ENCODE results near the gene VAV3.
"Not testable (repeated sequence)": the region's sequence is repeated elsewhere in the genome, so short reads cannot be mapped to it uniquely, and the experiment has no call there.

Gene VAV3, protein sequence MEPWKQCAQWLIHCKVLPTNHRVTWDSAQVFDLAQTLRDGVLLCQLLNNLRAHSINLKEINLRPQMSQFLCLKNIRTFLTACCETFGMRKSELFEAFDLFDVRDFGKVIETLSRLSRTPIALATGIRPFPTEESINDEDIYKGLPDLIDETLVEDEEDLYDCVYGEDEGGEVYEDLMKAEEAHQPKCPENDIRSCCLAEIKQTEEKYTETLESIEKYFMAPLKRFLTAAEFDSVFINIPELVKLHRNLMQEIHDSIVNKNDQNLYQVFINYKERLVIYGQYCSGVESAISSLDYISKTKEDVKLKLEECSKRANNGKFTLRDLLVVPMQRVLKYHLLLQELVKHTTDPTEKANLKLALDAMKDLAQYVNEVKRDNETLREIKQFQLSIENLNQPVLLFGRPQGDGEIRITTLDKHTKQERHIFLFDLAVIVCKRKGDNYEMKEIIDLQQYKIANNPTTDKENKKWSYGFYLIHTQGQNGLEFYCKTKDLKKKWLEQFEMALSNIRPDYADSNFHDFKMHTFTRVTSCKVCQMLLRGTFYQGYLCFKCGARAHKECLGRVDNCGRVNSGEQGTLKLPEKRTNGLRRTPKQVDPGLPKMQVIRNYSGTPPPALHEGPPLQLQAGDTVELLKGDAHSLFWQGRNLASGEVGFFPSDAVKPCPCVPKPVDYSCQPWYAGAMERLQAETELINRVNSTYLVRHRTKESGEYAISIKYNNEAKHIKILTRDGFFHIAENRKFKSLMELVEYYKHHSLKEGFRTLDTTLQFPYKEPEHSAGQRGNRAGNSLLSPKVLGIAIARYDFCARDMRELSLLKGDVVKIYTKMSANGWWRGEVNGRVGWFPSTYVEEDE

DNA sequence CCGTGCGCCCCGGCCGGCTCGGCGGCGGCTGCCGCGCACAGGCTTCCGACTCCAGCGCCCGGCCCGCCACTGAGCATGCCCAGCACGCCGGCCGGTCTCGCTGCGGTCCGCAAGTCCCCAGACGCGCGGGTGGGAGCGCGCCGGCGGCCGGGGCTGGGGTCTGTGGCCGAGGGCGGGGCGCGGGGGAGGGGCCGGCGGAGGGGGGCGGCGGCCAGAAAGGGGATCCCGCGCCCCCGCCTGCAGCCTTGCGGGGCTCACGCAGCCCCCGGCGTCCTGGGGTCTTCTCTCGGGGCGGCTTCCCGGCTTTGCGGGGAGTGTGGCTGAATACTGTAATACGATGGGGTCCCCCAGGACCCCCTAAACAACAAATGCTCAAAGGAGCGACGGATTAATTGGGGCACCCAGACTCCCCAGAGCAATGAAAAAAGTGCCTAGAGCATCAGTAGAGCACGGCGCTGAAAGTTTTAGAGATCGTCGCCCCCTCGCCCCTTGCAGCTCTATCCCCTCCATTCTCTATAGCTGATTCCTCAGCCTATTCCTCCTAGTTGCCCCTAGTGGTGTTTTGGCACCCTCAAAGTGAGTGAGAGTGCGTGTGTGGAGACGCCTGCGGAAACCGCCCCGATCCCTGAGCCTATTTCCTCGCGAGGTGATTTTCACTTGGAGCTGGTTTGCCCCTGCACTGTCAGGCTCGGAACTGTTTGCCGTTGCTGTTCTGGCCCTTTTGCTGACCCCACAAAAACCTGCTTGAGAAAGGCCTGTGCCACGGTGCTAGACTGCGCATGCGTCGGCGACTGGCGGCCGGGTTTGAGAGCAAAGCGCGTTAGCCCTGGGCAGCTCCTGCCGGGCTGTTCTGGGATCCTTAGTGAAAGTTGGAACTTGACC, at the start of gene VAV3:
VAV3 (minus strand) TSS at position 71 of the 882 bp plus-strand sequence. CDS start 311 bp downstream, outside the sequence.
- peak; percentile 55 for DNase-seq

DNA sequence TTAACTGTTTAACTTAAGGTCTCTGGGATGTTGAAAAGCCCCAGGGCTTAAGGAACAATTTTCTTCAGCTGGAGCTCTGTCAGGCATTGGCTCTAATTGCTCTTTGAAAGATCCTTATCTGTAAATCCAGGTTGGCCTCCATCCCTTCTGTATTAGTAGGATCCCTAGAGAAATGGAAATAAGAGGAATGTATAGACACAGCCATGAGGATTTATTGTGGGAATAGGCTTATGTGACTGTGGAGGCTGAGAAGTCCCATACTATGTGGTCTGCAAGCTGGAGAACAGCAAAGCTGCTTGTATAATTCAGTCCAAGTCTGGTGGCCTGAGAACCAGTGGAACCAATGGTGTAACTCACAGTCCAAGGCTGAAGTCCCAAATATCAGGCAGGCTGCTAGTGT, 47.6 kb upstream of the VAV3 start:
- peak; percentile 8 for DNase-seq

DNA sequence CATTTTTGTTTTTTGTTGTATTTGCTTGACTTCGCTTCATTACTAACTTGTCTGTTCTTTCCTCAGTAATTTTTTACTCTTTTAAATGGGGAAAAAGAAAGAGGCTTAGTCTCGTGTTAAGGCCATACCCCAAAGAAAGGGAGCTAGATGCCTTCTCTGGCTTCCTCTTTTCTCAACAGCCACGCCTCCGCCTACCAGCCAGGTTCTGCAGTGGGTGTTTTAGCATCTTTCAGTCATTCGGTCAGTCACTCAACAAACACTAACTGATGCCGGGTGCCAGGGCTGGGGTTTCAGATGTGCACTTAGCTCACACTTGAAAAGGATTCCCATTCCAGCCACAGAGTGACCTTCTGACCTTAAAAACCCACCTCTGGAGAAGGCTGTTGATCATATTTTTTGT, 46.3 kb upstream of the VAV3 start:
- no peak for DNase-seq

DNA sequence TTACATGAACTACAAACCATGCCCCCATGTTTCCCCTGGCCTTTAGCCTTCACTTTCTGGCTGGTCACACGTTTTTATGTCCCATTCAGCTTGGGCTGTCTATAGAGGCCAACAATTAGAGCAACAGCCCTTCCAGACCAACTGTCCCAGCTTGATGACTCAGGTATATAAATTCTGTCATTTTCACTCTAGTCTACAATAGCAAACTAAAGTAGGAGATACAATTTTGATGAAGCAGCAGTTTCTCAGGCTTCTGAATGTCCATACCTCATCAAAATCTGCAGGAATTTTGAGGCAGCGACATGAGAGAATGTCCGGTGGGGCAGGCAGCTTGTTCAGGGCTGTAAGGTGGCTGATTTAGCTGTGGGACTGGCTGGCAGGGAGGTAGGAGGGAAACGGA, 45.6 kb upstream of the VAV3 start:
- DNase-seq = no peak

DNA sequence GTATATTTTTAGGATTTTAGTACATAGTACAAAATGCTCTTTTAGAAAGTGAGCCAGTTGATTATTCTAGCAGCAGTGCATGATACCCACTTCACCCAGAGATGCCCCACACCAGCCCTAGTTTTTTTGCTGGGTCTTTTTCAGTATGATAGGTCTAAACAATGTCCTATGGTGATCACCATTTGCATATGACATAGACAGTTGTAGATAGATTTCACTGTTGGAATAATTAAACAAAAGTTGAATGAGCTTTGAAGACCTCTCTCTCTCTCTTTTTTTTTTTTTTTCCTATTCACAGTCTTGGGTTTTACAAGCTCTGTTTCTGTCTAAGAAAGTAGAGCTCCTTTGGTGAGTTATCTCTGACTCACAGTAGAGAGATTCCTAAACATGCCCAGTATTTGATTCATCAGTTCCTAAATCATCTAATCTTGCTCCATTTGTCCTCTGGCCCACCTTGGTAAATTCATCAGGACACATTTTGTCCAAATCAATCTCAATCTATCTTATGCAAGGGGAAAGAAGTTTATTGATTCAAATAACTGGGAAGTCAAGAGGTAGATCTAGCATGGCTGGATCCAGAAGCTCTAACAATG, 44.7 kb upstream of the VAV3 start:
- DNase-seq = peak; percentile 71

DNA sequence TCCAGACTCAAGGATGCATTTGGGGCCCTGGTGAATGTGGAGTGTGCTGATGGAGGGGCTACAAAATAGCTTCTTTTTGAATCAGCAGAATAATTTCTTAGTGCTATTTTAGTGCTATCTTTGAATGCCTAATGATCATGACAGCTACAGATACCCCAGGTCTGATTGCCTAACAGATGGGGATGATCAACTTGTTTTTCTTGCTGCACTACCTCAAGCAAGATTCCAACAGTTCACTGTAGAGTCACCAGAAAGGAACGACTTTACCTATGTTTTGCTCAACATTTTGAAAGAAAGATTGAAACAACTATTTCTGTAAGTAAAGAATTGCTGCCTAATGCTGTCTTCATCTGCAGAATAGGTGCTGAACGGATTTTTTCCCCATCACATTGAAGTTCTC, 42.6 kb upstream of the VAV3 start:
- DNase-seq = no peak

DNA sequence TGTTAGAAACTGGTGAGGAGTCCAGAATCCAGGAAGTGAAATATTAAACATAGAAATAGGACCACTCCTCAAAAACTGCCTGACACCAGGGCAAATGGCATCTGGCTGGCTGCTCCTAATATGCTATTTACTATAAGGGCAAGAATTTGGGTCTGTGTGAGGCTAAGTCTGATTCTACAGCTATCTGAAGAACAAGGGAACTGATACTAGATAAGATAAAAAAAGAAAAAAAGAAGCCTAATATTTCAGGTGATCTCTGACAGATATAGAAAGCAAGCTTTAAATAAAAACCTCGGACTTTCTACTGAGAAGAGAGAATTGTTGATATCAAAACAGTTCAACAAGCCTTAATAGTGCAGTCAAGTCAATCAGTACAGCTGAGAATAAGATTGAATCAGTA, 42.1 kb upstream of the VAV3 start:
- no peak for DNase-seq

DNA sequence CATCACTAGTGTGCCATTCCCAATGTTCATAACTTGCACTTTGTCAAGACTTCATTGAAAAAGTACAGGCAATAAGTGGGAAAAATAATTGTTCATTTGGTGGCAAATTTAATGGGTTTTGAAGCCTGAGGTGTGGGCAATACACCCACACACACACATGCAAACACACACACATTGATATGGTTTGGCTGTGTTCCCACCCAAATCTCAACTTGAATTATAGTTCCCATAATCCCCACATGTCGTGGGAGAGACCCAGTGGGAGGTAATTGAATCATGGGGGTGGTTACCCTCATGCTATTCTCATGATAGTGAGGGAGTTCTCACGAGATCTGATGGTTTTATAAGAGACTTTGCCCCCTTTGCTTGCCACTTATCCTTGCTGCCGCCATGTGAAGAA, 39.9 kb upstream of the VAV3 start:
- DNase-seq = not testable (repeated sequence)

DNA sequence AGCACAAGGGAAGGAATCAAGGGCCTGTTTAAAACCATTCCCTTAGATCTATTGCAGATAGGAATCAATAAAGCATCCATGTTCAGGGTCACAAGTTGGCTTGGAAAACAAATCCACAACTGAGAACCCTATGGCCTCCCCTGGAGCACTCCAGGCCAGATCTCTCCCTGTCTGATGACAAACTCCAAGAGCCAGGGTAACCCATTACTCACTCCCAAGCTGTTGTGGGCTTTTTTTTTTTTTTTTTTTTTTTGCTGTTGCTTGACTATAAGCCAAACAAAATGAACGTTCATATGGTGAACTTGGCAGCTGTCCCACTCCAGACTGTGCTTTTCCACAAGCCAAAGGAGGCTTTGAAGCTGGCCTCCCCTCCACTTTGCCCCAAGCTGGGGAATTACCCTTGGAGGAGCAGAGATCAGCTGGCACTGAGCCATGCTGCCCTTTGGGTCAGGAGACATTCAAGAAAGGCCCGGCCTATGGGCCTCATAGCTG, 35.7 kb upstream of the VAV3 start:
- peak; percentile 86 for DNase-seq

DNA sequence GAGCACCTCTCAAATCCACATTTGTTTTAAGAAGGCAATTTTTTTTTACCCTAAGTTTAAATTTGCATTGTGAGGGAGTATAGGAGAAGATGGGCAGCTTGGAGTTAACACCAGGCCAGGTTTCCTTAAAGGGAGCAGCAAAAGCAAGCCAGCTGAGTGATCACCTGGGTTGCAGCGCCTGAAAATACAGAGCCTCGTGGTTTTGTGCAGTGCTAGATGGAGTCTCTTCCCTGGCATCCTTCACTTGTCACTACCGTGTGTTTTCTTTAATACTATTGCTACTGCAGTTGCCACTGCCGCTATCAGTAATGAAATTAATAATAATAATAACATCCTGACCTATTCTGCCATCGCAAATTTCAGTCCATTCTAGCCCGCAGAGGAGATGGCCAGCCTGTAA, 35.2 kb upstream of the VAV3 start:
- no peak for DNase-seq

DNA sequence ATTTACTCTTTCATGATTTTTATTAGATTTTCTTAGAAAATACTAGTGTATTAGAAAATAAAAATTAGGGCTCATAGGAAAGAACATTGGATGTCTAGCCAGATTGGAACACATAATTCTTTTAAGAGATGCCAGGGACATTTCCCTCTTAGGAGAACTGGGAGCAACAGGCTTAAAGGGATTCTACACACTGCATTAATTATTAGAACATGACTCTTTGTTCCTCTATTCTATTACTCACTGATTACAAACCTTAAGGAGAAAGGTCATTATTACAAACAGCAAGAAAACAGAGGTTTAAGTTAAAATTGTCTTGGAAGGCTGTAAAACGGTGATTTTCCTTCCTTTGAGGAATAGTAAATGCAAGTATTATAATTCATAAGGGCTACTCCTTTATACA, 32.9 kb upstream of the VAV3 start:
- DNase-seq = no peak

DNA sequence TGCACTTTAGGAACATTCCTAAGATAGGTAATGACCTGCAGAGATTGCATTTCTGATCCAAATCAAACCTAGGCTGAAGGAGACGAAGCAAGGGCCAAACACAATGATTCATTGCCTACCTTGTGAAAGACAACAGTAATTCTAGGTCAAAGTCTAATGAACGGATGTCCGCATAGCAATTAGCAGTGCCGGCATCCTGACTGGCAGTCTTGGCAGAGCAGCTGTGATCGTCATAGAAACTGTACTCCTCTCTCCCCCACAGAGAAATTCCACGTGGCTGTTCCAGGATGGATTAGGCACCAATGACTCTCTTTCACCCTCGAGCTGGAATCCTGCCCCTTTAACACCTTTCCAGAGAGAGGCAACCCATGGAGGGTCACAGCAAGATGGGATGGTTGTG, 28.9 kb upstream of the VAV3 start:
- no peak for DNase-seq

DNA sequence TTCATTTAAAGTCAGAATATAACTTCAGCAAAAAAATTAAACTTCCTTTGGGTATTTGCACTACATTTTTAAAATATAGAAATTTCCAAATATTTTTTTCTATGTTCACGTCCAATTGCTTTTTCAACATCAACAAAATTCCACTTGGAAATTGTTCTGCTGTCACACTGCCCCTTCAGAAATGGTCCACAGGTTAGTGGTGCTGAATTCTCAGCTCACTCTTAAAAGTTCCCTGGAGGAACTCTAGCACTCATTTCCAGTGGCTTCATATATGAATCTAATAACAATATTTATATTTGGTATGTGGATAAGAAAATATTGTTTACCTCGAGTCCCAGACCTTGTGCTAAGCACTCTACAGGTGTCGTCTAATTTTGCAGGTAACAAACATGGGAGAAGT, 27.4 kb upstream of the VAV3 start:
- DNase-seq = no peak

DNA sequence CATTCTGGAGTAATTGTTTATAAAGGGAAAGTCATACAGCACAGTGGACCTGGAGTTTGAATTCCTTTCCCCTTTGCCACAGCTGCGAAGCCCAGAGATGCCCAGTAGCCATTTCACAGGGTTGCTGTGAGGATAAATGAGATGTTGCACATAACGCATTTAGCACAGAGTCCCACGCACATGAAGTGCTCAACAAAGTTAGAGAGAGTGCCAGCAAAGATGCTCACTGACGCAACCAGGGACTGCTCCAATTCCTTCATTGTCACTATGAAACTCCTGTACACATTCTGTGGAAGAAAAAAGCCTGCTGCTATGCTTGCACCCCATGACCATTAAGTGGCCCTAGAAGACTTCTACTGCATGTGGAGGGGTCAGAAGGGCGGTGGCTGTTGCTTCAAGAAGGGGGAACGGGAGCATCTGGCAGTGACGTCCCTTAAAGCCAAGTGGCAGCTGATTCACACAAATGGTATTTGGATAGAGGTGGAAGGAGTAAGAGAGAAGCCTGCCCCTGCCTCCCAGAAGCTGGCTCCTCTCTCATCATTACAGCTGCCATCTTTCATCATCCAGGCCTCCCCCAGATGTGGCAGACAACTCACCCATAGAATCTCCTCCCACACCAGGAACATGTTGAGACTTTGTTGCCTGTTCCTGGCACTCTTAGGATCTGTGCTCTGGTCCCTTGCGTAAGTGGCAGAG, 26.5 kb upstream of the VAV3 start:
- peak; percentile 59 for DNase-seq

DNA sequence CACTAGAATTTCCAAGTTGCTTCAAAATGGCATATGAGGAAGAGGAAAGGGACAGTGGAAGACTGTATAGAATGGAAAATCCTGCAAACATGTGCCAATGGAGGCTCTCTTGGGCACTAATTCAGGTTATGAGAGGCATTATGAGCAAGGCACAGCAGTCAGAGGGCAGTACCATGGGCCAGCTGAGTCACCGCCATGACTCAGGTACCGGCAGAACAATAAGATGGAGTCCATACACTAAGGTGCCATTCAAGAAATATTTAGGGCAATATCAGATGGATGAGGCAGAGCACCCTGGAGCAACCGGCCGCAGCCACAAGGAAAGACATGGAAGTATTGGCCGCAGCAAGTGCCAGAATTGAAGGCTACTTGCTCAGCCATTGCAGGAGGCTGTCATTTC, 25.6 kb upstream of the VAV3 start:
- no peak for DNase-seq

DNA sequence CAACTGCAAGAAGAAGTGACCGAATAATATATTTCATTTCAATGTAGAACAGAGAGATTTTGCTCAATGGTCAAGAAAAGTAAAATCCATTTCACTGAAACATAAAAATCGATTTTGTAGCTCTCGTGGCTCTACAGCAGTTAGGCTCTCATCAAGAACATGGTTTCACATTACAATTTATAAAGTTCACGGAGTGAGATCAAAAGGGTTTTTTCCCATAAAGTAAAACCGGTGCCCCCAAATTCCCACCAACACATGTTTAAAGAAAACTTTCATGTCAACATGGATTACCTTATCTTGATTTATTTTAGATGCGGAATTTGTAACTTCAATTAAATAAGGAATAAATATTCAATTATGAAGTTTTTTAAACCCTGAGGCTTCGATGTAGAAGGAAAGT, 16.3 kb upstream of the VAV3 start:
- no peak for DNase-seq

DNA sequence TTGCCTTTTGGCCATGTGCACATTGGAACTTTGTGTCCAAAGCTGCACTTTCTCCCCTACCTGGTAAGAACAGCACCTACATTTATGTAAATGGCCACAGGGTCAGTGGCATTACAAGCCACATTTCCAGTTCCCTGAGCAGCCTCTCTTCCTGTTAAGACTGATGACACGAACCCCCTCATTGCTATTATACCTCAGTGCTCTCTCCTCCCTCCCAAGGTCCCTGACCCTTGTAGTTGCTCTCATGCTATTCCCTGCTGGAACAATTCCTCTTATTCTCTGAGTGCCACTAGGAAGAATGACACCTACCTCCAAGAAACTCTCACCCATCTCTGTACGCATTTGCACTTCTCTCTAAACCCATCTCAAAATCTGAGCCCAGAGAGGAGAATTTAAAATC, 14.9 kb upstream of the VAV3 start:
- DNase-seq = no peak

DNA sequence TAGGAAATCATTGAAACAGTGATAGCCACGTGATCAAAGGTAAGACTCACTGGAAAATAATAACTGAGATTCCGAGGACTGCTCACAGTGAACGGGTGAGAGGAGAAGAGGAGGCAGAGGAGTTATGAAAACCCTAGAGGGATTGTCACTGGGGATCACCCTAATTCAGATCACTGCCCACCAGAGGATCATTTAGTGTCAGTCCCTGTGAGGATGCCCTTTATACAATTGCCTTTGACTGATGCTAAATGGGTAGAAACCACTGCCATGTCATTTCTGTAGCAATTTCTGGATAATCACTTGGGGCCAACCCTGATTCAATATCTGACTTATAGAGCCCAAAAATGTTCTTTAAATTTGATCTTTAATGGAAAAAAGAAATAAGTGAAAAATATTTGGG, 14.1 kb upstream of the VAV3 start:
- DNase-seq = no peak

DNA sequence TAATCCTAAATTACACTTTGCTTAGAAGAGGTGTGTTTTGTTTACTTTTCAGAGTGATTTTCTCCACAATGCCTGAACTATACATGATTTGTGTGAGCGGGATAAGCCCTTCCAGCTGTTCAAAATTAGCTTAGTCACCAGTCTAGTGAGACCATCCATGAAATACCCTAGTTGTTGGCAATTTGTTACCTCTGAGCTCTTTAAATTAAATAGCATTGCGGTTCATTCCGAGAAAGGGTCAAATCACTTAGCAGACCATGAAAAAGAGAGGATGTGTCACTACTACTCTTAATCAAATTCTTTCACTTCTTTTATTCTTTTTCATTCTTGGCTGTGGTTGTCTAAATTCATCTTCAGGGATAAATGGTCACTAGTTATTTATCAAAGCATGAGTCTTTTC, 11.9 kb upstream of the VAV3 start:
- DNase-seq = peak; percentile 76

DNA sequence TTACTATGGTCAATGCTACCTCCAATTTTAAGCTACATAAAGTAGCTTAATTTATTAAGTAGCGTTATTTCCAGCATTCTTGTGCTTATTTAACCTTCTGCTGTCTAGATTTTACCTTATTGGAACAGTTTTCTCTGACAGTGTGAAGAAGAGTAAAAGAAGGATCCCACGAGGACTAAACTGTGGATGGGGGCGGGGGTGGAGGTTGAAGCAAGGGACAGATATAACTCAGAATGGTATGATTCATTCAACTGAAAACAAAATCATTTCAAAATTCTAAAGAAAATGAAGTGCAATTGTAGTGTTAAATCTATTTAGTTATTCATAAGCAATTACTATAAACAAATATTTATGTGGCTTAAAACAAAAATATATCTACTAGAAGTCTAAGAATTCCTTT, 11.5 kb upstream of the VAV3 start:
- peak; percentile 6 for DNase-seq

DNA sequence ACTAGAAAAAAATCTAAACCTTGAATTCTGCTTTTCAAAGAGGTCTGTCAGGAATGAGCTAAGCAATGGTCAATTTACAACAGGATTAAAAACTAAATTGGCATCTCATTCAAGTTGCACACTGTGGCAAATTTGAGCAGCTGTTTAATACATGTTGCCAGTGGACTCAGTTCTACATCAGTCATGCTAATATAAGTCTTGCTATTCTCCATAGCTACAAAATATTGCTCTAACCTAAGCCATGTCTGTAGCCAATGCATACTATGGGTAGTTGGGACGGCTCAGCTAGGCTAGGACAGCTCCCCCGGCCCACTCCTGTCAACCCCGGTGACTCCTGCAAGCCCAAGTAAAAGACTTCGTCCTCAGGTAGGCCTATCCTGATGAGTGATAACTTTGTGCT, 10.9 kb upstream of the VAV3 start:
- DNase-seq = no peak

DNA sequence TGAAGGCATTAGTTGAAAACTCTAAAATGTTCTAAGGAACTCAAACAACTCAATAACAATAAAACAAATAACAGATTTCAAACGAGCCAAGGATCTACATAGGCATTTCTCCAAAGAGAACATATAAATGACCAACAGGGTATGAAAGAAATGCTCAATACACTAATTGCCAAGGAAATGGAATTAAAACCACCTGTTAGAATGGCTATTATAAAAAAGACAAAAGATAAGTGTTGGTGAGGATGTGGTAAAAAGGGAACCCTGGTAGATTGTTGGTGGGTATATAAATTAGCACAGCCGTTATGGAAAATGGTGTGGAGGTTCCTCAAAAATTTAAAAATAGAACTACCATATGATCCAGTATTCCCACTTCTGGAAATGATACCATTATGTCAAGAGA, 9.1 kb upstream of the VAV3 start:
- DNase-seq = no peak

Measured in fibroblast of skin of right quadriceps (primary cell).